HG03045 (cell line): ENCODE results near the gene CTSZ.
"Not testable (repeated sequence)": the region's sequence is repeated elsewhere in the genome, so short reads cannot be mapped to it uniquely, and the experiment has no call there.

Experiments
- ATAC-seq: cut with Tn5 transposase; IDR thresholded peaks from one replicate; pipeline ENCODE4 v1.9.1; 2021; ENCODE audit warnings: mild to moderate bottlenecking, moderate library complexity; ENCODE audit not compliant: unreplicated experiment

The CTSZ gene

DNA sequence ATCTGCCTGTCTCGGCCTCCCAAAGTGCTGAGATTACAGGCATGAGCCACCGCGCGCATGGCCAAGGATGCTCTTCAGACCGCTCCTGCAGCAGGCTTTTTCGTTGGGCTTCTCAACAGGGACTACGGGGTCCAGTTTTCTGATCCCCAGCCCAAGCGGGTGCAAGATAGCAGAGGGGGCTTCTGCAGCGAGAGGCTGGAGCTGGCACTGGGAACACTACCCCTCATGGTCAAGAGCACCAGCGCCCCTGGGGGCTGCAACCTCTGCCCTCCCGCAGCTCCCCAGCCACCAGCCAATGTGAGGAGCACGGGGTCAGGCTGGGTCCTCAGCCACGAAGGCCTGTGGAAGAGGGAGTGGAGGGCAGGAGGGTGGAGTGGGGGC is 6.0 kb downstream of the CTSZ start:
- ATAC-seq = no peak

DNA sequence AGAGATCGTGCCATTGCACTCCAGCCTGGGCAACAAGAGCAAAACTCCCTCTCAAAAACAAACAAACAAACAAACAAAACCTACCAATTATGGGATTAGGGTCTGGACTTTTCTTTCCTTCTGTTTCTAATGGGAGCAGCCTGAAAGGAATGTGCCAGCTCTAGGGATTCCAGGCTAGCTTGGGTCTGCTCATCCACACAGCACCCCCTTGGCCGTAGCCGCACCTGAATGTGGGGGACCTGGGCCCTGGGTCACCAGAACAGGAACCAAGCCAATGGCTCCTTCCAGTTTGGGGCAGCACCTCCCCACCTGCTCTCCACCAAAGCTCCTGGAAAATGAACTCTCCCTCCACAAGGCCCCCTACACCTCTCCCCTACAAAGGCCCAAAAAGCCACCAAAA is 6.7 kb downstream of the CTSZ start:
- ATAC-seq = no peak

DNA sequence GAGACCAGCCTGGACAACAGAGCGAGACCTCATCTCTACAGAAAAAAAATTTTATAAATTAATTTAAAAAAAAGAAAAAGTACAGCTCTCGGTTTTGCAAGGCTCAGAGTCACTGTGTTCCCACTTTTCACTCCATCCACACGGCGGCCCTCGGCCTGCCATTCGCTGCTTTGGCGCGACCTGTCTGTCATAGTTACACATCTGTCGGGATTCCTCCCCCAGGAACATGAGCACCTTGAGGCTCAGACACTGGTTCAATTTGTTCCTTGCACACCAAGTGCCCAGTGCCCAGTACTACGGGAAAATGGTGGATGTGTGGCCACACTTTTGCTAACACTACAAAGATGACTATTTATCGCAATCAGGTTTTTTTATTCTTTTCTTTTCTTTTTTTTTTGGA is 8.4 kb downstream of the CTSZ start:
- no peak for ATAC-seq

DNA sequence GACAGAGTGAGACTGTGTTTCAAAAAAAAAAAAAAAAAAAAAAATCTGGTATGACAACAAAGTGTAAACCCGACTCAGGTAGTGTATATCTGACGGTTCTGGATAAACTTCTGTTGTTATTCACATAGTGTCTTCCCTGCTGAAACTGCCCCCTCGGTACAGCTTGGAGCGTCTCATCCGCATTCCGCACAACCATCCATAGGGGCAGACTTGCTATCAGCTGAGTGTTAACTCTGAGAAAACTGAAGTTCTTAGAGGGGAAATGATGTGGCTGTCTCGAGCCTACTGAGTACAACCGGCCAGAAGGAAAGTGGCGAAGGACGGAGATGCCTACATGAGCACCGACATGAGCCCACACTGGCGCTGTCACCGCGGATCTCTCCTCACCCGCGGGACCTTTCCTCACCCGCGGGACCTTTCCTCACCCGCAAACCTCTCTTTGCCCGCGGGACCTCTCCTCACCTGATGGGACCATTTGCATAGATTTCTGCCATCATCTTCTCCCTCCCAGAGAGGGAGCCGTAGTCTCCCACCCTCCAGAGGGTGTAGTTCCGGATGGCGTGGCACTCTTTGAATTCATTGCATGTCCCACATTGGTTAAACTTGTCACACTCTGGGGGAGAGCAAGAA is 9.8 kb downstream of the CTSZ start:
- no peak for ATAC-seq

DNA sequence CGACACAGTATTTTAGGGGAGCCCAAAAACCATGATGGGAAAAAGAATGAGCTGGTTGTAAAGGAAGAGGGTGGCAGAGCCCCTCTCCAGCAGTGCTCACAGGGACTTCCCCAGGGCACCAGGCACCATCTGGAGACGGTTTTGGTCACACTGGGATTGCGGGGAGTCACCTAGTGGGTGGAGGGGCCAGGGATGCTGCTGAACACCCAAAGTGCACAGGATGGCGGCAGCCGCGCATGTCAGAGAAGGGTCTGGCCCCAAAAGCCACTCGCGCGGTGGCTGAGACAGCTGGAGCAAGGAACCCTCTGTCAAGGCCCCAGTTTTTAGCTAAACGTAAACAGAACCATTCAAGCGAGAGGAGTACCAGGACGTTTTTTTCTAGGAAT is 10.8 kb downstream of the CTSZ start:
- no peak for ATAC-seq

DNA sequence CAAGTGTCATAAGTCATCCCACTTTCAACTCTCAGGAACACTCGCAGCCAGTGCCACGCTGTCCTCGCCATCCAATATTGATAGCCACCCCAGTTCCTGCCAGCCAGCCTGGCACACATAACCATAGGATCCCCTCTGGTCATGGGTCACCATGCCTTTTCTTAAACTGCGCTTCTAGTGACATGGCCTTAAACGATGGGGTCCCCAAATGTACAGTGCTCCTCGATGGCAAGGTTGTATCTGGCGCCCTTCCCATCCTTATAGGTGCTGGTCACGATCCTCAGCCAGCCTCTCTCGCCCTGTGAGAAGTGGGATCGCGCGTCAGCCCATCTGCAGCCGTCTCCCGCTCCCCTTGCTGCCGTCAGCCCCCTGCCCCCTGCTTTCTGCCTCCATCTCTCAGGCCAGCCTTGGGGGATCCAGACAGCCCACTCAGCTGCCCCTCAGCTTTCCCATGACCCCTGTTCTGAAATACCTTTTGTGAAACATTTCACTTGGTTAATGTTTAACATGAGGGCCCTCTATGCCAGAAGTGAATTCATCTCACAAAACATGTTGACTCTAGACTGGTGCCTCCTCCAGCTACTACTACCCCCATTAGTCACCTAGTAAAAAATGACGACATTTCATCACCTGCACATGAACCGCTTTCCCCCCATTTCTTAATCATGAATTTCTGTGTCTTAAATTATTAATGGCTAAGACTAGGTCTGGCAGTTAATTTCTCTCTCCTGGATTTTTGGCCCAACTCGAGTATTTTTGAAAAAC is 11.4 kb downstream of the CTSZ start:
- no peak for ATAC-seq

DNA sequence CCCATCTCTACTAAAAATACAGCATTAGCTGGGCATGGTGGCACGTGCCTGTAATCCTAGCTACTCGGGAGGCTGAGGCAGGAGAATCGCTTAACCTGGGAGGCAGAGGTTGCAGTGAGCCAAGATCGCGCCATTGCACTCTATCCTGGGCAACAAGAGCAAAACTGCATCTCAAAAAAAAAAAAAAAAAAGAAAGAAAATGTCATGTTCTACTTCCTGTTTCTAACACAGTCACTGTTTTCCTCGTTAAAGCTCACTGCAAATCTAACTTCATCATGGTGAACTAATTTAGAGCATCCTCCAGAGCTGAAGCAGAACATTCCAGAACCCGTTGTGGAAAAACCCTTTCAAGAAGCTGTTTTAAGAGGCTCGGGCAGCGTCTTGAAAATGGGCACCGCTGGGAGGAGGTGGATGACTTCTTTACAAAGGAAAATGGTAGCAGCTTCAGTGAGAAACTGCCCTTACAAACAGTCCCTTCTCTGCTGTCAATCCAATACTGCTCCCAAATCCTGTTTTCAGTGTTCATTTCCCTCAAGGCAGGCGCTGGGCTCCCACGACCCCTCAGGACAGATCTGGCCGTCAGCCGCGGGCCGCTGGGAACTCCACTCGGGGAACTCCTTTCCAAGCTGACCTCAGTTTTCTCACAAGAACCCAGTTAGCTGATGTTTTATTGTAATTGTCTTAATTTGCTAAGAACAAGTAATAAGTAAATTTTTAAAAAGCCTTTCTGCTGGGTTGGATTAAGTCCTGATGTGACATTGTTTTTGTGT is 12.5 kb downstream of the CTSZ start:
- no peak for ATAC-seq

DNA sequence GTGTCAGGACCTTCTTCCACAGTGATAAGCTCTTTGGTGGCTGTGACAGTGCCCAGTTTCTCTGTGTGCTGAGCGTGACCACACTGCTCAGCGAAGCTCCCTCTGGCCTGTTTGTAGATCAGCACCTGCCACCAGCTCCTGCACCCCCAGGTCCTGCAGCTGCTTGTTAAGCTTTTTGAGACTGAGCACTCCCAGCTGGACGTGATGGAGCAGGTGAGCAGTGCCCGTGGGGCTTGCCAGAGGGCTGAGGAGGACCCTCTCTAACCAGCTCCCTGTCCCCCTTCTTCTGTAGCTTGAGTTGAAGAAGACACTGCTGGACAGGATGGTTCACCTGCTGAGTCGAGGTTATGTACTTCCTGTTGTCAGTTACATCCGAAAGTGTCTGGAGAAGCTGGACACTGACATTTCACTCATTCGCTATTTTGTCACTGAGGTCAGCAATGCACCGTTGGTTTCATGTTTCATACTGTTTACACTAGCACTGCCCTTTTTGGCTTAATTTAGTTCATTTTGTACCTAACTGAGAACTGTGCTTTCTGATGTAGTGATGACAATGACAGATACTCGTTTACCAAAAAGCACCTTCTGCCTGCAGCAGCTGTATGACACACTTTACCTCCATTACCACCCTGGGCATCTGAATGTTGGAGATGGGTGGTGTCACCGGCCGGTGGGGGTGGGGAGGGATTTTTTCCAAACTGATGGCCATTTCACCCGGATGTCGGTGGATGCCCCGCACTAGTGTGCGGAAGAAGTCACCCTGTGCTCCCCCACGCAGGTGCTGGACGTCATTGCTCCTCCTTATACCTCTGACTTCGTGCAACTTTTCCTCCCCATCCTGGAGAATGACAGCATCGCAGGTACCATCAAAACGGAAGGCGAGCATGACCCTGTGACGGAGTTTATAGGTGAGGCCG is 13.5 kb downstream of the CTSZ start:
- no peak for ATAC-seq

DNA sequence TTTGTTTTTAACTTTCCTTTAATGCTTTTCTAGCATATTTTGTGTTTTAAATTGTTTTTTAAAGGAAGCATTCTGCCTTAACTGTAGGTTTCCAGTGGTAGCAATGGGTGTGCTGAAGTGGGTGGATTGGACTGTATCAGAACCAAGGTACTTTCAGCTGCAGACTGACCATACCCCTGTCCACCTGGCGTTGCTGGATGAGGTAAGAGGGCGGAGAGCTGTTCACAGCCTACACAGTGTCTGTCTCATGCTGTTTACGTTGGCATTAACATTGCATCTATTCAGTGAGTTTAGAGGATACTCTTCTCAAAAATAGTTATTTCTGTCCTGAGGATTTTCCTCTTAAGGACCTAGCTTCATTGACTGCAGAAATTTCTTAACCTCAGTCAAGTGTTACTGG is 14.1 kb downstream of the CTSZ start:
- no peak for ATAC-seq

DNA sequence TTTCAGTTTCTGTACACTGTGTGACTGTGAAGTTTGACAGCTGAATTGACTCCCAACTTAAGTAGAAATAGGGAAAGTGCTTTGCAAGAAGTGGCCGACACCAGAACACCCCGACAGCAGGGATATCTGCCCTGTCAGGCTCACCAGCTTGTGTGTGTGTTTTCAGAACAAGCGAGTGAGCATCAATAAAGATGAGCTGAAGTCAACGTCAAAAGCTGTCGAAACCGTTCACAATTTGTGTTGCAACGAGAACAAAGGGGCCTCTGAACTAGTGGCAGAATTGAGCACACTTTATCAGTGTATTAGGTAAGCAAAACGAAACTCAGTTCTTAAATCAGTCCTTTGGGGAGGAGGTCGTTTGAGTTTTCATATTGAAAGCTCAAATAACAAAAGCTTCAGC is 15.3 kb downstream of the CTSZ start:
- ATAC-seq = no peak

DNA sequence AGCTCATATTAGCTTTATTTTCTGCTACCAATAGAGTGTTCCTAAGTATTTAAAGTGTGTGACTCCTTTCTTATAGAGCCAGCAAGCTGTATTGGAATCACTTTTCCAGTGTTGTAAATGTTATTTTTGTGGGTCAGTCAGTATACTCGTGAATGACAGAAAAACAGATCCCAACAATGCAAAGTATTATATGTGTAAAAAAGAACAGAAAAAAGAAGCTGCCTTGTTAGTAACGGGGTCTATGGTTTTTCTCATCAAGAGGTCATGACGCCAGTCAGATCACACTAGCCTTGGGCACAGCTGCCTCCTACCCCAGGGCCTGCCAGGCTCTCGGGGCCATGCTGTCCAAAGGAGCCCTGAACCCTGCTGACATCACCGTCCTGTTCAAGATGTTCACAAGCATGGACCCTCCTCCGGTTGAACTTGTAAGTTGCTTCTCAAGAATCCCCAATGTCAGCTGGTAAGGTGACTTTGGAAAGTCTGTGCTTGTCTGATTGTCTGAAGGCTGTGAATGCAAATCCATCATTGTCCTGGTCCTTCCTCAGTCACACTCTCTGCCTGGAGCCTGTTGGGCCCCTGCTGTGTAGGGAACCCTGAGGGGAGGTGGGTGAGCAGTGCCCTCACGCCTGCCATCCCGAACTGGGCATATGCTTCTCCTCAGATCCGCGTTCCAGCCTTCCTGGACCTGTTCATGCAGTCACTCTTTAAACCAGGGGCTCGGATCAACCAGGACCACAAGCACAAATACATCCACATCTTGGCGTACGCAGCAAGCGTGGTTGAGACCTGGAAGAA is 16.2 kb downstream of the CTSZ start:
- ATAC-seq = no peak

DNA sequence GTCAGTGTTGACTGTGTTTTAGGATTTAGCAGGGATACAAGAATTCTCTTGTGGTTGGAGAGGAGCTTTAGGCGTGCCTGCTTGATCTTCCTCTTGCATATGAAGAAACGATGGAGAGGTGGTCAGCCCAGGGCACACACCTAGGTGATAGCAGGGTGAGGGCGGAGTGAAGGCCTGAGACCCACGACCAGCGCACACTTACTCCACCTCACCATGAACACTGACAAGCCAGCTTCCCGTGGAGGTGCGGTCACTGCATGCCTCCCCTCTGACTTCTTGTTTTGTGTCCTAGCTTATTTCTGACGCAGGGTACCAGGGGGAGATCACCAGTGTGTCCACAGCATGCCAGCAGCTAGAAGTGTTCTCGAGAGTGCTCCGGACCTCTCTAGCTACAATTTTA is 17.9 kb downstream of the CTSZ start:
- no peak for ATAC-seq

DNA sequence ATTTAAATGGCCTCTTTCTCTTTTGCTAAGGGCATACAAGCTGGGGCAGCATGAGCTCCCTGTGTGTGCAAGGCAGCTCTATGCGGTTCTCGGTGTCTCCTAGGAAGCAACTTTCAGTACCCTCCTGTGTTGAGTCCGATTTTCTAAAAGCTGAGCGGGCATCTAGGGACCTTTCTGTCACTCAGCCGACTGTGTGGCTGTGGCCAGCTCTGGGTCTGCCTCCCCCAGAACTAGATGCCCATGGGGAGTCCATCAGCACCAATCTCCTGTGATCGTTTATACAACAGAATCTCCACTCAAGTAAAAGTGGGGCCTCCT is 18.5 kb downstream of the CTSZ start:
- ATAC-seq = no peak

DNA sequence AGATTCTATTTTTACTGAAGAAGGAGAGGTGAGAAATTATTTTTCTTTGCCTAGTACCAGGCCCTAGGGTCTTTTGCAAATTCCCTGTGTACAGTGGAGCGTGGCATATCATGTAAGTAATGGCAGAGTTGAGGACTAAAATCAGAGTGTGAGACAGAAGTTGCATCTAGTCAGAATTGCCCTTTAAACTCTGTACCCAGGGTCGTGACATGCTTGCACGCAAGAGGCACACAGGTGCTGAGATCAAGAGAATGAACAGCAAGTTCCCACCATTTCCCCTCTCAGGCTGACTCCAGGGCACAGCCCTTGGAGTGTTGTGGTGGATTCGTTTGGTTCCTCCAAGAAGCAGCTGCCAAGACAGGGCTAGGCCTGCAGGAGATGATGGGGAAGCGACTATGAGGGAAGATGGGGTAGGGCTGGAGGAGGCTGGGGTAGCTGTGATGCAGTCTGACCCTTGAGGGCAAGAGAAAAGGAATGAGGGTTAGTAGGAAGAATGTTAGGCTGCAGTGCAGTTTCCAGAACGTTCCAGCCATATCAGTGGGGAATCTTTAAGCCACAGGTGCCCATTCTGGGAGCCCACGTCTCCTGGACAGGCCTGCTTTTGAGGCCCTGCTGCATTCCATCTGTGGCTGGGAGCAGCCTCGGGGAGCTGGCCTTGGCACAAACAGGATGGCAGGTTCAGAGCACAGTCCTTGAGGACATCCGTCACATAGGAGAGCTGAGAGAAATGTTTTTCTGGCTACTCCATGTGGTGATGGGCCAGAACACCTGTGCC is 19.1 kb downstream of the CTSZ start:
- ATAC-seq = no peak

DNA sequence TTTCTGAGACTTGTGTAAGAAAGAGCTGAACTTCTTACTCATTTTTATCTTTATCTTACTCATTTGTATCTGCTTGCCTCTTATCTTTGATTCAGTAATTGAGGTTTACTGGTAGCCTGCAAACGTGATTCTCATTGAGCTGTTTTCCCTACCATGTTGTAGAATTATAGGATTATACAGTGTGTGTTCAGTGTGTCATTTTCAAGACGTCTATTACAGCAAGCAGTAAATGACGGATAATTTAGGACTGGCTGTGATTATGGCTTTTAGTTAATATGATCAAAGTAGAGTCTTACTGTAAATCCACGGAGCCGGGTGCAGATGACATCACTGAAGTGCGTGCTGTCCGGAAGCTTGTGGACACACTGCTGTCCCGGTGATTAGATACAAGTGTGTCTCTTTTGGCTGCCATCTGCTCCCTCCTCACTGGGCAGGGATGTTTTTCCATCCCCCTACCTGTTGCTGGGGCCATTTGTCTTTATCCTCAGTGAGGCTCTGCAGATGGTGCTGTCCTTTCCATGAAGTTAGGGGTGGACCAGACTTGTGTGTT is 20.0 kb downstream of the CTSZ start:
- ATAC-seq = no peak

DNA sequence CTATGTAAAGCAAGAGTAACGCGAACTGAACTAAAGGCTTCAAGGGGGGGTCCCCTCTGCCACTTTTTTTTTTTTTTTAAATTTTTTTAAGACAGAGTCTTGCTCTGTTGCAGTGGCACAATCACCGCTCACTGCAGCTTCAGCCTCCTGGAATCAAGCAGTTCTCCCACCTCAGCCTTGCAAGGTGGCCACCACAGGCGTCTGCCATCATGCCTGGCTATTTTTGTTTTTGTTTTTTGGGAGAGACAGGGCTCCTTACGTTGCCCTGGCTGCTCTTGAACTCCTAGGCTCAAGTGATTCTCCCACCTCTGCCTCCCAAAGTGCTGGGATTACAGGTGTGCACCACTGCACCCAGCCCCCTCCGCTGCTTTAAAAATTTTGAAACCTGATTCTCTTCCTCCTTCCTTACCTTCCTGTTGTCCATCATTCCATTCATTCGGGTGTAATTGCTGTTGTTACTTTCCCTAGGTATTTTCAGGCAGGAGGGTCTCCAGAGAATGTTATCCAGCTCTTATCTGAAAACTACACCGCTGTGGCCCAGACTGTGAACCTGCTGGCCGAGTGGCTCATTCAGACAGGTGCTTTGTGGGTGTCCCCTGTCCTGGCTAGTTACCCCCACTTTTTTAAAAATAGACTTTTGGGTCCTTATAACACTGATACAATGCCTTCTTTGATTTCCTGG is 20.6 kb downstream of the CTSZ start:
- no peak for ATAC-seq

DNA sequence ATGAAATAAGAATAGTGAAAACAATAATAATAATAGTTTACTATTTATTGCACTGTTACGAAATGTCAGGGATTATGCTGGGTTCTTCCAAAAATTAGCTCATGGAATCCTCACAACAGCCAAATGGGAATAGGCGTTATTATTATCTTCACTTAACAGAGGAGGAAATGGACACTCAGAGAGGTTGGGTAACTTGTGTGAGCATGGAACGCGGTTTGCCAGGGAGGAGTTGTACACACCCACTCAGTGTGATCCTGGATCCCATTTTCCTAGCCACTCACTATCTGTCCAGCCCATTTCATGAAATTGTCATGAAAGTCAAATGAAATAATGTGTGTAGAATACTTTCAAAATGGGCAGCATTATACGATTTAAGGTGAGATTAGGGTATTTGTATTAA is 21.4 kb downstream of the CTSZ start:
- ATAC-seq = no peak

DNA sequence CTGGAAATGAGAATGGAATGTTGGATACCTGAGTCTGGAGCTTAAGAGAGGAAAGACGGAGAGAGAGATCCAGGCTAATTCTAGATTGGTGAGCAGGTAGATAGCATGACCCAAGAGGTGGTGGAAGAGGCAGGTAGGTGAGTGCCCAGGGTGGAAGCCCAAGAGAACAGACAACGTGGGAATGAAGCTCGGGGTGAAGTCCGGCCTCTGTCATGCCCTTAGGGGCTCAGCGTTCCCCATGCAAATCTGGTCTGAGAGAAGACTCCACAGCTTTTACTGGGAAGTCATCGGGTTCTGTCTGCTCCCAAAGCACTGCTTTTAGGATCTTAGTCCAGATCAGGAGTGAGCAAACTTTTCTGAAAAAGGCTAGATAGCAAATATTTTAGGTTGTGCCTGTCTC is 22.4 kb downstream of the CTSZ start:
- no peak for ATAC-seq

DNA sequence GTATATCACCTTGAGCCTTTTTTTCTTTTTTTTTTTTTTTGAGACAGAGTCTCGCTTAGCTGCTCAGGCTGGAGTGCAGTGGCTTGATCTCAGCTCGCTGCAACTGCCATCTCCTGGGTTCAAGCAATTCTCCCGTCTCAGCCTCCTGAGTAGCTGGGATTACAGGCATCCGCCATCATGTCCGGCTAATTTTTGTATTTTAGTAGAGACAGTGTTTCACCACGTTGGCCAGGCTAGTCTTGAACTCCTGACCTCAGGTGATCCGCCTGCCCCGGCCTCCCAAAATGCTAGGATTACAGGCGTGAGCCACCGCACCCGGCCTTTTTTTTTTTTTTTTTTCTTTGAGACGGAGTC is 24.0 kb downstream of the CTSZ start:
- ATAC-seq = not testable (repeated sequence)
